ENCODE measurements around the gene CYP2F1. TPM values are rescaled to one million over a fixed set of nuclear protein-coding genes. Genes with fewer than 3 reads are reported as not detected.

CYP2F1 gene, protein sequence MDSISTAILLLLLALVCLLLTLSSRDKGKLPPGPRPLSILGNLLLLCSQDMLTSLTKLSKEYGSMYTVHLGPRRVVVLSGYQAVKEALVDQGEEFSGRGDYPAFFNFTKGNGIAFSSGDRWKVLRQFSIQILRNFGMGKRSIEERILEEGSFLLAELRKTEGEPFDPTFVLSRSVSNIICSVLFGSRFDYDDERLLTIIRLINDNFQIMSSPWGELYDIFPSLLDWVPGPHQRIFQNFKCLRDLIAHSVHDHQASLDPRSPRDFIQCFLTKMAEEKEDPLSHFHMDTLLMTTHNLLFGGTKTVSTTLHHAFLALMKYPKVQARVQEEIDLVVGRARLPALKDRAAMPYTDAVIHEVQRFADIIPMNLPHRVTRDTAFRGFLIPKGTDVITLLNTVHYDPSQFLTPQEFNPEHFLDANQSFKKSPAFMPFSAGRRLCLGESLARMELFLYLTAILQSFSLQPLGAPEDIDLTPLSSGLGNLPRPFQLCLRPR
- total RNA-seq (not detected), polyA plus RNA-seq (not detected)
- long read RNA-seq, donor 1 = 0 reads
- long read RNA-seq, donor 2 = 0 reads
- long read RNA-seq, donor 3 = 0 reads

DNA sequence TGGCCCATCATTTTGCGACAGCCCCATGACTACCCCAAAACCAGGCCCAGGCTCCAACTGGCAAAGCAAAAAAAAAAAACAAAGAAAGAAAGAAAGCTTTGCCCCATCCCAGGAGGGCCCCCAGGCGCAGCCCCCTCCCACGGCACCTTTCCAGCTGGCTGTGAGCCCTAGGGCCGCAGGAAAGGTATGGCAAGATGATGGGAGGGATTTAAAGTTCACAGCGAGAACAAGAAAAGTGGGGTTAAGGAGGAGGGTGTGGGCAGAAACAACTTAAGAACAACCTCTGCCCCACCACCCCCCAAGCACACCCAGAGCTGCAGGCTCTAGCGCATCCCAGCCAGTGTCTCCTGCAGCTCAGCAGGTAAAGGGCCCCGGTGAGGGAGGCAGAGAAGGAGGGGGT is at the start of gene CYP2F1:
CYP2F1 (plus strand) TSS at position 301 of the 400 bp plus-strand sequence. CDS start 1,757 bp downstream, outside the sequence.
- no peaks in the 10 kb centered on the region for H3K36me3 ChIP-seq
- no peaks in the 10 kb centered on the region for H3K9me3 ChIP-seq
- TF ChIP-seq EP300 (IDR thresholded peaks at IDR 0.05) (no peak), POLR2A (IDR thresholded peaks at IDR 0.05) (no peak)
- TF ChIP-seq, protein P1, sequence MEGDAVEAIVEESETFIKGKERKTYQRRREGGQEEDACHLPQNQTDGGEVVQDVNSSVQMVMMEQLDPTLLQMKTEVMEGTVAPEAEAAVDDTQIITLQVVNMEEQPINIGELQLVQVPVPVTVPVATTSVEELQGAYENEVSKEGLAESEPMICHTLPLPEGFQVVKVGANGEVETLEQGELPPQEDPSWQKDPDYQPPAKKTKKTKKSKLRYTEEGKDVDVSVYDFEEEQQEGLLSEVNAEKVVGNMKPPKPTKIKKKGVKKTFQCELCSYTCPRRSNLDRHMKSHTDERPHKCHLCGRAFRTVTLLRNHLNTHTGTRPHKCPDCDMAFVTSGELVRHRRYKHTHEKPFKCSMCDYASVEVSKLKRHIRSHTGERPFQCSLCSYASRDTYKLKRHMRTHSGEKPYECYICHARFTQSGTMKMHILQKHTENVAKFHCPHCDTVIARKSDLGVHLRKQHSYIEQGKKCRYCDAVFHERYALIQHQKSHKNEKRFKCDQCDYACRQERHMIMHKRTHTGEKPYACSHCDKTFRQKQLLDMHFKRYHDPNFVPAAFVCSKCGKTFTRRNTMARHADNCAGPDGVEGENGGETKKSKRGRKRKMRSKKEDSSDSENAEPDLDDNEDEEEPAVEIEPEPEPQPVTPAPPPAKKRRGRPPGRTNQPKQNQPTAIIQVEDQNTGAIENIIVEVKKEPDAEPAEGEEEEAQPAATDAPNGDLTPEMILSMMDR (IDR thresholded peaks at IDR 0.05) = no peak
- 62 to 70% (median 62%) methylated on average over 7 of the region's 7 CpGs for WGBS, 3 donors
- H3K4me3 ChIP-seq = no peak within 1 kb of the TSS
- H3K4me1 ChIP-seq (ENCODE audit: insufficient read depth) = no peaks in the 10 kb centered on the region
- no peak within 1 kb of the TSS for H3K27ac ChIP-seq
- intact Hi-C loops (cut with DNase I) = no loop called here
- H3K27me3 ChIP-seq = no peaks in the 10 kb centered on the region
- DNase-seq = no peak

DNA sequence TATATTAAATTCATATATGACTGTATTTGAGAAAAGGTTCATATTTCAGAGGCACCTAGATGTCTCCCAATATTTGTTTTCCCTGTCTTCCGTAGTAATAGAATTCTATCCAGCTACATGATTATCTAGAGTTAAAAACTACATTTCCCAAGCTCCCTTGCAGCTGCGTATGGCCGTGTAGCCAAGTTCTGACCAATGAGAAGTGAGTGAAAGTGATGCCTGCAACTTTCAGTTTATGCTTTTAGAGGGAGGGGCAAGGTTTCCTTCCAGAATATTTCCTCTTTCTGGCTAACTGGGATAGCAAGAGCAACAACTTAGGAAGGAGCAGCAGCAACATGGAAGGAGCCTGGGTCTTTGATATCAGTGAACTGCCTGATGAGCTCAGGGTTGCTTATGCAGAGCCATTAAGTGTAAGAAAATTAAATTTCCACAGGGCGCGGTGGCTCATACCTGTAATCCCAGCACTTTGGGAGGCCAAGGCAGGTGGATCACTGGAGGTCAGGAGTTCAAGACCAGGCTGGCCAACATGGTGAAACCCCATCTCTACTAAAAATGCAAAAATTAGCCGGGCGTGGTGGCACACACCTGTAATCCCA is 49.2 kb upstream of the CYP2F1 start:
- intact Hi-C loops (cut with DNase I) = no loop called here
- Histone ChIP-seq H3K27me3 (no peaks in the 10 kb centered on the region), H3K4me3 (no peak overlapping the region), H3K4me1 (ENCODE audit: insufficient read depth) (no peaks in the 10 kb centered on the region), H3K27ac (no peak overlapping the region), H3K9me3 (no peaks in the 10 kb centered on the region), H3K36me3 (no peaks in the 10 kb centered on the region)
- TF ChIP-seq, protein P1 (IDR thresholded peaks at IDR 0.05) = no peak
- TF ChIP-seq EP300 (IDR thresholded peaks at IDR 0.05) (no peak), POLR2A (IDR thresholded peaks at IDR 0.05) (no peak)
- 58 to 63% (median 58%) methylated on average over 7 of the region's 7 CpGs for whole genome bisulfite sequencing, 3 donors
- no peak for DNase-seq

DNA sequence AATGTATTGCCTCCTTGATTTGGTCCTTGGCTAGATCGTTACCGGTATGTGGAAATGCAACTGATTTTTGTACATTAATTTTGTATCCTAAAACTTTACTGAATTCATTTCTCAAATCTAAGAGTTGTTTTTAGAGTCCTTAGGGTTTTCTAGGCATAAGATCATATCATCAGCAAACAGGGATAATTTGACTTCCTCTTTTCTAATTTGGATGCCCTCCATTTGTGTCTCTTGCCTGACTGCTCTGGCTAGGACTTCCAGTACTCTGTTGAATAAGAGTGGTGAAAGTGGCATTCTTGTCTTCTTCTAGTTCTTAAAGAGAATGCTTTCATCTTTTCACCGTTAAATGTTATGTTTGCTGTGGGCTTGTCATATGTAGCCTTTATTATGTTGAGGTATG is 37.9 kb upstream of the CYP2F1 start:
- TF ChIP-seq, protein P1 (IDR thresholded peaks at IDR 0.05) = no peak
- TF ChIP-seq POLR2A (IDR thresholded peaks at IDR 0.05) (no peak), EP300 (IDR thresholded peaks at IDR 0.05) (no peak)
- DNase-seq = no peak
- H3K4me1 ChIP-seq (ENCODE audit: insufficient read depth) = no peaks in the 10 kb centered on the region
- no peak overlapping the region for H3K4me3 ChIP-seq
- no peaks in the 10 kb centered on the region for H3K36me3 ChIP-seq
- H3K27me3 ChIP-seq = no peaks in the 10 kb centered on the region
- 88 to 90% (median 89%) methylated on average over 3 of the region's 3 CpGs for WGBS, 3 donors
- no peak overlapping the region for H3K27ac ChIP-seq
- intact Hi-C loops (cut with DNase I) = no loop called here
- no peaks in the 10 kb centered on the region for H3K9me3 ChIP-seq

DNA sequence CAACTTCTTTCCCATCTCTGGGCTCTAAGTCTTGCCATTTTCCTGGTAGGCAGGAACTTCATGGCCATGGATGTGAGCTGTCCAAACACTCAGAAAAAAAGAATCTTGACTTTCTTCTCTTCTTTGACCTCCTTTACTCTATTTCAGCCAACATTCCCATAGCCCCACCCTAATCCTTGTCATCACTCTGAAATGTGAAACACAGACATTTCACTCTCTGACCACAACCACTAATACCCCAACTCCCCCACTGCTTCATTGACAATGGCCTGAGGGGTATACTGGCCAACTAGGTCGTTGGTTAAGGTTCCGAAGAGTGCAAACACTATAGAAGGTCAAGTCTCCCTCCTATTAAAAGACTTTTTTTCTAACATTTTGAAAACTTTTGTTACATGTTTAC is 30.7 kb upstream of the CYP2F1 start:
- no peaks in the 10 kb centered on the region for H3K27me3 ChIP-seq
- TF ChIP-seq EP300 (IDR thresholded peaks at IDR 0.05) = no peak
- TF ChIP-seq, protein P1 (IDR thresholded peaks at IDR 0.05) = no peak
- TF ChIP-seq POLR2A (IDR thresholded peaks at IDR 0.05) = no peak
- no peak overlapping the region for H3K4me3 ChIP-seq
- H3K4me1 ChIP-seq (ENCODE audit: insufficient read depth) = no peaks in the 10 kb centered on the region
- WGBS, 3 donors = 55 to 66% (median 61%) methylated on average over 2 of the region's 2 CpGs
- no peaks in the 10 kb centered on the region for H3K36me3 ChIP-seq
- no peak overlapping the region for H3K27ac ChIP-seq
- no peaks in the 10 kb centered on the region for H3K9me3 ChIP-seq
- intact Hi-C loops (cut with DNase I) = no loop called here
- no peak for DNase-seq
